Measurements from ENCODE around the gene RAB40A.
A peak's percentile ranks its signal among the peaks of the same experiment; 100 is the strongest.

Gene RAB40A

DNA sequence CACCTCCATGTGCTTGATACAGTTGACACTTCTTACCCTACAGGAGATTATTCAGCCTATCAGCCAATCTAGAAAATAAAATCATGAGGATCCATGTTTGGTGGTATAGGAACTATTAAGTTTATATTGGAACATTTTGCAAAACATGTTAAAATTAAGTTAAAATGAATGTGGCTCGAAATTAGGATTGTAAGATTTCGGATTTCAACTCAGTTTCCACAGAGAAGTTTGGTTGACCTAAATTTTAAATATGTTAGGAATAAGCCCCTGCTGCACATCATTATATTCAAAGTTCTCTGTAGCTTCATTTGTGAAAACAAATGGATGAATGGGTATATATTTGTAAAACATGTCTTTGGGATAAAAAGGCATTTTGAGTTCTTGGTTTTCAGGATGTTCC is at the start of gene RAB40A:
Gene RAB40A, minus strand, starts transcription at position 101 of the 400 bp plus-strand sequence. CDS start 18,733 bp downstream, outside the sequence.
- no peak for DNase-seq (ENCODE audit: low read depth)

- no peak for DNase-seq (ENCODE audit: low read depth)
Measured at GRCh38 chrX:103565752-103566151, 46.5 kb upstream of the RAB40A start.

GRCh38 chrX:103565197-103565596 is 45.9 kb upstream of the RAB40A start:
- no peak for DNase-seq (ENCODE audit: low read depth)

DNA sequence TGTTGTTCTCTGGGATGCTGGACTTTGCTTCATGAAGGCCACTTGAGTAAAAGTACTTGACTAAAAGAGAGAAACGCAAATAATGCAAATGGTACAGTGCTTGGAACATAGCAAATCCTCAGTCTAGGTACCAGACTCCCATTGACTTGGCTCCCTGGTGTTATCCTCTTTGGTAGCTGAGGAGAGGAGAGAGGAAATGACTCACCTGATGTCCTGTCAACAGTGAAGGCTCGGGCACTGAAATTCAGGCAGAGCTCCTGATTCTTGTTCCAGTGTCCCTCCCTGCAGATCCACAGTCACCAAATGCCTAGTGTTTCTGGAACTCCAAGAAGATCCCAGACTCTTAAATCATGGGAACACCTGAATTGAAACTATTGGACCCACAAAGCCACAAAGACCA is 43.5 kb upstream of the RAB40A start:
- no peak for DNase-seq (ENCODE audit: low read depth)

DNA sequence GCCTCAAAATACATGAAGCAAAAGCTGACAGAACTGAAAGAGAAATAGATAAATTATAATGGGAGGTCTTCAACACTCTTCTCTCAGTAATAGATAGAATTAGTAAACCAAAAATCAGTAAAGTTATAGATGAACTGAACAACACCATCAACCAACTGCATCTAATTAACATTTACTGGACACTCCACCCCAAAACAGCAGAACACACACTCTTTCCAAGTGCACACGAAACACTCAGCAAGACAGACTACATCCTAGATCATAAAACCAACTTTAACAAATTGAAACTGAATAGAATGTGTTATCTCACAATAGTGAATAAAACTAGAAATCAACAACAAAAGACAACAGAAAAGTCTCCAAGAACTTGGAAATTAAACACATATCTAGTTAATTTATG is 41.0 kb upstream of the RAB40A start:
- no peak for DNase-seq (ENCODE audit: low read depth)

- DNase-seq (ENCODE audit: low read depth) = no peak
Measured at GRCh38 chrX:103556963-103557612, 37.8 kb upstream of the RAB40A start.

- peak; percentile 57 for DNase-seq (ENCODE audit: low read depth)
Measured at GRCh38 chrX:103554687-103555424, 35.6 kb upstream of the RAB40A start.

- no peak for DNase-seq (ENCODE audit: low read depth)
Measured at GRCh38 chrX:103552236-103552635, 32.9 kb upstream of the RAB40A start.

GRCh38 chrX:103550415-103551051 is 31.2 kb upstream of the RAB40A start:
- DNase-seq (ENCODE audit: low read depth) = no peak

DNA sequence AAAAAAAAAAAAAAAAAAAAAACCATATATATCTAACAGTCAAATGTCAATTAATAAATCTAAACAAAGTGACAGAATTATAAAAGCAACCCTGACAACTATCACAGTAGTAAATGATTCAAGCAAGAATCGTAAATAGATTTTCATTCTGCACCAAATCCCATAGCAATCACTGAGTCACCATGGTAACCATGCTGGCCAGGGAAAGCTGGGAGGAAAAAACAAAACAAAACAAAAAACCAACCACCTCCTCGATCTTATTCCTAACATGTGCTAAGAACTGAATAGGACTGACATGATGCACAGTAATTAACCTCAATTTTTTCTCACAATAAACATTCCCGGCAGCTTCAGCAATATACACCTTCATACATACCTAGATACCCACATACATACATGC is 30.6 kb upstream of the RAB40A start:
- no peak for DNase-seq (ENCODE audit: low read depth)

GRCh38 chrX:103540145-103540544 is 20.9 kb upstream of the RAB40A start:
- peak; percentile 3 for DNase-seq (ENCODE audit: low read depth)

GRCh38 chrX:103539695-103540094 is 20.4 kb upstream of the RAB40A start:
- no peak for DNase-seq (ENCODE audit: low read depth)

GRCh38 chrX:103538728-103539127 is 19.4 kb upstream of the RAB40A start:
- DNase-seq (ENCODE audit: low read depth) = peak; percentile 3

DNA sequence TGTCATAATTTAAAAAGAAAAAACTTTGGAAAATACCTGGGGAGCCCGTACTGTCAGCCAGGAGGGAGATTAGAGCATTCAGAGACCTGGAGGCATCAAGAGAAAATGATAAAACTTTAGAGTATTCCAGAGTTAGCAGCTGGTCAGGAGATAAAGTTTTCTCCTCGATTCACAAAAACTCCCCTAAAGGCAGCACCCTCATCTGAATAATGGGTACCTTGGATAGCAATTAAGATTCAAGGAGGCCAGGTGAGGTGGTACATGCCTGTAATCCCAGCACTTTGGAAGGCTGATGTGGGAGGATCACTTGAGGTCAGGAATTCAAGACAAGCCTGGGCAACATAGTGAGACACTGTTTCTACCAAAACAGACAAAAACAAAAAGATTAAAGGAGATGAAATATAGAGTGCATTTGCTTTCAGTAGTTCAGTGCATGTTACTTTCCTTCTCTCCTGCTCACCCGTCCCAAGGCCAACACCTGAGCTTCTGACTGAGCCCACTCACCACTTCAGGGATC is 18.6 kb upstream of the RAB40A start:
- DNase-seq (ENCODE audit: low read depth) = no peak

GRCh38 chrX:103536732-103537131 is 17.4 kb upstream of the RAB40A start:
- DNase-seq (ENCODE audit: low read depth) = no peak

DNA sequence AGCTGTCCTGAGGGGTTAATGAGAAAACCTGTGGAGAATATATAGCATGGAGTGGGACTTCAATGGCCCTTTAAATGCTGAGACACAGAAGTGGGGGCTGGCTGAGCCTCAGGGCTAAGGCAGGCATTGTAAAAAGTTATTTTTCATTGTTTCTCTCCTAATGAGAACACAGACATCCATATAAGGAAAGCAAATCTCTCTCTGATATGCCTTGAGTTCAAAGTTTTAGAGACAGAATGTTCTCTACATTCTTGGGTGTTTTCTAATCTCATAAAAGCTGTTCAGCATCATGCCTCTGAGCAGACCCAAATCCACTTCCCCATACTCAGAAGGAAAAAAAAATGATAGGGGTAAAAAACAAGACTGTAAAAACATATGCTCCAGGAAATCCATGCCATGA is 16.8 kb upstream of the RAB40A start:
- no peak for DNase-seq (ENCODE audit: low read depth)

DNA sequence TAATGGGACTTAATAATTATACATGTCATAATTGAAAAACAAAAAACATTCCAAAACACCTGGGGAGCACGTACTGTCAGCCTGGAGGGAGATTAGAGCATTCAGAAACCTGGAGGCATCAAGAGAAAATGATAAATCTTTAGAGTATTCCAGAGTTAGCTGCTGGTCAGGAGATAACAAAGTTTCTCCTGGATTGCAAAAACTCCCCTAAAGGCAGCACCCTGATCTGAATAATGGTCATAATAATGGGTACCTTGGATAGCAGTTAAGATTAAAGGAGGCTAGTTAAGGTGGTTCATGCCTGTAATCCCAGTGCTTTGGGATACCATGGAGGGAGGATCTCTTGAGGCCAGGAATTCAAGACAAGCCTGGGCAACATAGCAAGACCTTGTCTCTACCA is 15.9 kb upstream of the RAB40A start:
- DNase-seq (ENCODE audit: low read depth) = no peak

DNA sequence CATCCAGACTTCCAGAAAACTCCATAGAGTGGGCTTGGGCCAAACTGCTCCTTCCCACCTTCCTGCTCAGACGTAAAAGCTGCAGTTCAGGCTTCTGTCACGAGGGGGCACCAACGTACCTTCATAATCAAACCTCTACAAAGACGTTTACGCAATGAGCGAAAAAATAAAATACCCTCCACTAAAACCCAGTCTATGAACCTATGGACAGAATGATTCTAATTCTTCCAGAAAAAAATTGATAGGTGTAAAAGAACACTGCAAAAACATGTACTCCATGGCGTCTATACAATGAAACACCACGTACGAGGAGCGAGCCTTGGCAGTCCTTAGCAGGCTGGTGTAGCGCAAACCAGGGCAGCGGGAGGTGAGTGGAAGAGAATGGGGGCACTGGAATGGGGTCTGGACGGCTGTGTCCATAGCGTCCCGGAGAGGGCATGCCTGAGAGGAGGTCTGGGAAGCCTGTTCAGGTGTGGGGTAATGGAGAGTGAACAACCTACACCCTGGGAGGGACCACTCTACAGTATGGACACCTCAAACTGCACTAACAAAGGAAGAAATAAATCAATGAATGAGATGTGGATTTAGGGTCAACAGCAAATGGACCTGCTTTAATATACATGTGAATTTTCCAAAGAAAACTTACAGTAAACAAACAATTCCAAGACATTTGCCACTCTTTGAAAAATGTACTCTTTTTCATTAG is 14.4 kb upstream of the RAB40A start:
- peak; percentile 50 for DNase-seq (ENCODE audit: low read depth)

DNA sequence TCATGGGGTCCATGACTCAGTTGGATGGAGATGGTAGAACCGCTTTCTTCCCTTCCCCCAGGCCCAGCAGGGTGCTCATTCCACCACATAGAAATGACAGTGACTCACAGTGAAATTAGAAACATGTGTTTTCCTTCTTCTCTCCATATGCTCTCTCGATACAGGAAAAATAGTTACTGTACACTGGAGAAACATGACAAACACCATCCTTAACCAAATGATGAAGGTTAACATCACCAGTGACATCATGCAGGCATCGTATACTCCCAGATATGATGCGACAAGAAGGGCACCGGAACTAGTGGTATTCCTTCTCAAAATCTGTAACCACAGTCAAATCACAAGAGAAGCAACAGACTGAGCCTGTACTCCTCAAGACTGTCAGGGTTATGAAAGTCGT is 11.7 kb upstream of the RAB40A start:
- peak; percentile 68 for DNase-seq (ENCODE audit: low read depth)

- no peak for DNase-seq (ENCODE audit: low read depth)
Measured at GRCh38 chrX:103530545-103530944, 11.3 kb upstream of the RAB40A start.

DNA sequence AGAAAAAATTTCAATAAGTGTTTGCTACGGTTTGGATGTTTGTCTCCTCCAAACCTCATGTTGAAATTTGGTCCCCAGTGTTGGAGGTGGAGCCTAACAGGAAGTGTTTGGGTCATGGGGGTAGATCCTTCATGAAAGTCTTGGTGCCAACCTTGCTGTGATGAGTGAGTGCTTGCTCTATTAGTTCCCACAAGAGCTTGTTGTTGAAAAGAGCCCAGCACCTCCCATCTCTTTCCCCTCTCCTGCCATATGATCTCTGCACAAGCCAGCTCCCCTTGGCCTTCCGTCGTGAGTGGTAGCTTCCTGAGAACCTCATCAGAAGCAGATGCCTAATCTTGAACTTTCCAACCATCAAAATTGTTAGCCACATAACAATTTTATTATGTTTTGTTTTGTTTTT is 10.3 kb upstream of the RAB40A start:
- DNase-seq (ENCODE audit: low read depth) = peak; percentile 41

- no peak for DNase-seq (ENCODE audit: low read depth)
Measured at GRCh38 chrX:103524747-103525146, 5.5 kb upstream of the RAB40A start.

All from fibroblast of gingiva (primary cell).